LNCAP (cell line): ENCODE measurements around the gene NR2C2AP.

ENCODE experiments used
- CTCF ChIP-seq: fragments of 450-650 bp; IDR thresholded peaks from 2 replicates; pipeline ENCODE4 v1.5.1; 2017; ENCODE audit warnings: mild to moderate bottlenecking

The NR2C2AP gene

DNA sequence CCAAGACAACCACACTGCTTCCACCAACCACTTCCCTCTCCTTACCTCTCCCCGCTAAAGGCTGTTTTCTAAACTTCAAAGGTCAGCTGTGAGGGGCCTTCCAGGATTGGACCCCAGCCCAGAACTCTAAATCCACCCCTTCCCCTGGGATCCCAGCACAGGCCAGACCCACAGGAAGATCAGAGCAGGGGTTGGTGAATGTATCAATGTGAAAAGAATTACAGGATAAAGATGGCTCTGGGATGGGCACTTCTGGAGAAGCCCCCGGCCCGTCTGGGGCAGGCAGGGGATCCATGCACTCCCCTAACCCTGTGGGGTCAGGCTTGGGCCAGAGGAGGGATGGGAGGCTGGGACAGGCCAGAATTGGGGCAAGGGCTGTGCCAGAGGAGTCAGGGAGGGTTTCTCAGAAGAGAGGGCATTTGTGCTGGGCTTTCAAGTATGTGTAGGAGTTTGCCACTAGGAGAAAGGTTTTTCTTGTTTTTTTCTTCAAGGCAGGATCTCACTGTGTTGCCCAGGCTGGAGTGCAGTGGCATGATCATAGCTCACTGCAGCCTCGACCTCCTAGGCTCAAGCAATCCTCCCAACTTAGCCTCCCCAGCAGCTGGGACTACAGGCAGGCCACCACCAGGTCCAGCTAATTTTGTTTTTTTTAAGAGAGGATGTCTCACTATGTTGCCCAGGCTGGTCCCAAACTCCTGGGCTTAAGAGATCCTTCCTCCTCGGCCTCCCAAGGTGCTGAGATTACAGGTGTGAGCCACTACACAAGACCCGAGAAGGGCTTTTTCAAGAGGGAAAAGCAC lies 32.1 kb downstream of the NR2C2AP start:
- no peak for TF ChIP-seq CTCF

DNA sequence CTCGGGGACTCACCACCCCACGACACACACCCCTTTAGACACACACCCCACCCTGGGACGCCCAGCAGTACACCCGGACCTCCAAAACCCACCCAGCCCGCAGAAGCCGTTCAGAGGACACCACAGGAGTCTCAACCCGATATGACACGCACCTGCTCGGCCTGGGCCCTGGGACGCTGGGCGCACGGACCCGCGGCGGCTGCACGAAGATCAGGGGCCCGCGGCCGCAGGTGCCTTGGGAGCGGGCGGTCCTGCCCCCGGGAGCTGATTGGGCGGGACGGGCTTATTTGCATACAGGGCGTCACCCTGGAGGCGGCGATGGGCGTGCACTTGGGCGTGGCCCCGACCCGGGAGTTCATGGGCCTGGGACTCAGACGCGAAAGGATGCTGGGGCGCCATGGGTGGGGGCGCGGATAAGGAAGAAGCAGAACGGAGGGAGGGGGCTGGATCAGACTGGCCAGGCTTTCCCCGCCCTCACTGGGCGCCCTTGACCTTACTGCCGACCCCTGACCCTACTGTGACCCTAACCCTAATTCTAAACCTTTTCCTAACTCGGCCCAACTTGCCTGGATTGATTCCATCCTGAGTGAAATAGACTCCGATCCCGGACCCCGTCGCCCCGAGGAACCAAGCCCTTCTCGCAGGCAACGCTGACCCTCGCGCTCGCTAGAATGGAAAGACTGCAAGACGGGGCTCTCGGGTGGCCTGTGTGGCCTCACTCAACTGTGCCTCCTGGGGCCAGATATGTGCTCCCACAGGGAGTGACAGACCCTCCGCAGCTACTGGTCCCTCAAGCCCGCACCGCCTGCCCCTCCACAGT lies 33.0 kb downstream of the NR2C2AP start, which contains the start of gene MEF2B:
TSS of gene MEF2B (minus strand) at position 211 of the 820 bp plus-strand sequence. CDS start 19,528 bp downstream, outside the sequence.
- no peak for TF ChIP-seq CTCF

DNA sequence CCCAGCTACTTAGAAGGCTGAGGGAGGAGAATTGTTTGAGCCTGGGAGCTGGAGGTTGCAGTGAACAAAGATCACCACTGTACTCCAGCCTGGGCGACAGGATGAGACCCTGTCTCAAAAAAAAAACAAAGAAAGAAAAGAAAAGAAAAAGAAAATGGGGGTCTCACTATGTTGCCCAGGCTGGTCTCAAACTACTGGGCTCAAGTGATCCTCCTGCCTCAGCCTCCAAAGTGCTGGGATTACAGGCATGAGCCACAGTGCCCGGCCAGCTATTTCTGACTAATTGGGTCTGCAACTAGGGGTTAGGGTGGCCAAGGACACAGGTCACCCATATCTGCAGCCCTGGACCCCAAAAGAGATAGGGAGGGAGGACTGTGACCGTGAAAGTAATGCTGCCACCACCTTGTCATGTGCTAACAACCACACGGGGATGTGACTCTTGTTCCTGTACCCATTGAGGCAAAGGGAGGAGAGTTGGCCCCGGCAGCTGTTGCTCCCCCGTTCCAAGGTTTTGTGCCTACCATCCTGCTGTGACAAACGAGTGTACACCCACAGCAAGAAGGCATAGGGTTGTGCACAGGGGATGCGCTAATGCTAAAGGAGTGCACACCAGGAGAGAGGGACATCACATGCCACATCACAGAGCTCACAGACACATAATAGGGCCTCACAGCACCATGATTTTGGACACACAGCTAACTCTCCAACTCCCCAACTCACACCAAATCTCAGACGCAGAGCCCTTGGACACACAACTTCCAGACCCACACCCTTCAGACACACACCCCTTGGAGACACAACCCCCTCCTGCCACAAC lies 33.8 kb downstream of the NR2C2AP start:
- no peak for TF ChIP-seq CTCF

DNA sequence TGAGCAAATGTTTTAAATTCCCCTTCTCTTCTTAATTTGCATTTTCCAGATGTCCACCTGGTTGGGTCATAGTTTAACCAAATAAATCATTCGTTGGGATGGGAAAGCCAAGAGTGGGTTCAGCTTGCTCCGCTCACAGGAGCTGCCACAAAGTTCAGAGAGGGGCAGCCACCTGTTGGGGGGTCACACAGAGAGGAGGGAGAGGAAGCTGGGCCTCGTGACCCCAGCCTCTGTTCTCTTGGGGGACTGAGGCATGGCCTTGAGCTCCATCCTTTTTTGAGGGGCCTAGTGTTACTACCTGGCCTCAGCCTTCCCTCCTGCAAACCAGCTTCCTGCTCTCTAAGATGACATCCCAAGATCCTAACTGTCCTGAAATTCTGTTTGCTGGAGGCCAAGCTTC lies 35.6 kb downstream of the NR2C2AP start:
- TF ChIP-seq CTCF, result no peak

DNA sequence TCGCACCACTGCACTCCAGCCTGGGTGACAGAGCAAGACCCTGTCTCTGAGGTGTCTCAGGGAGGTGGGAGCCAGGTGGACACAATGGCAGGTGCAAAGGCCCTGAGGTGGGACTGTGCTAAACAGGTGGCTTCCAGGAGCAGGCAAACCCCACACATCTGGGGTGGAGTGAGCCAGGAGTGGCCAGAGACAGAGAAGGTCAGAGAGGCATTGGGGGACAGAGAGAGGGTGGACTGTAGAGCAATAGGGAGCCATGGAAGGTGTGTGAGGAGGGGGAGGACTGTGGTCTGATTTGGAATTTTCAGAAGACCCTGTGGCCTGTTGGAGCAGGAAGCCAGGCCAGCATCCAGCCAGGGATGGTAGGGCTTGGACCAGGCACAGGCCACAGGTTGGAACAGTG lies 37.8 kb downstream of the NR2C2AP start:
- TF ChIP-seq CTCF, result no peak

GRCh38 chr19:19162495-19162894 lies 40.7 kb downstream of the NR2C2AP start:
- TF ChIP-seq CTCF, result no peak

DNA sequence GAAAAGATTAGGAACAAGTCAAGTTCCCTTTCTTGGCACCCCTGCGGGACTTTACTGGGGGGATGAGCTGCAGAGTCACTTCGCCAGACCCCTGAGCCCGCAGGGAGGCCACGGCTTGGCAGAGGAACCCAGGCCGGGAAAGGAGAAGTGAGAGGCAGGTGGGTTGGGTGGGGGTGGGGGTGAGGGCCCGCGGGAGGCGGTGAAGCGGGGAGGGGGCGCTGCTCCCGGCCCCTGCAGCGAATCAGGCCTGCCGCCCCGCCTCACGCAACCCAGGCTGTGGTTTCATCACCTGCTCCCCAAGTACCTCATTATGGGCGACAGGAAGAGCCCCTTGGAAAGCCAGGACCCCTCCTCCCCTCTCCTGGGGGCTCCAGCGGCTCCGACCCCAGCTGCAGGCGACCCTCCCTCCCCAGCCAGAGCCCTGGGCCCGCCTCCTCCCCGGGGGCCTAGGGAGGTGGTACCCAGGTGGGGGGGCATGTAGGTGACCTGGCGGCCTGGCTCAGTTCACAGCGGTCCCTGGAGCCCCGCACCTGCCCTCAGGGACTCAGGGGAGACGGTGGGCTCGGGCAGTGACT lies 42.7 kb downstream of the NR2C2AP start:
- TF ChIP-seq CTCF, result no peak
